ENCODE data around the gene TP53AIP1. TPM values are rescaled to one million over a fixed set of nuclear protein-coding genes. Genes with fewer than 3 reads are reported as not detected.
"Not testable (repeated sequence)": the region's sequence is repeated elsewhere in the genome, so short reads cannot be mapped to it uniquely, and the experiment has no call there.

TP53AIP1 gene
- total and polyA plus RNA-seq, 3 experiments from 2014 or later = not detected

- H3K4me1 ChIP-seq (ENCODE audit: insufficient read depth, low read length); H3K36me3 Mint-ChIP-seq; H3K27me3 ChIP-seq (ENCODE audit: insufficient read depth, low read length, poor library complexity, severe bottlenecking); CTCF ChIA-PET; H3K9me3 ChIP-seq (ENCODE audit: low read length); H3K4me1 Mint-ChIP-seq; H3K4me3 ChIP-seq (ENCODE audit: low read length); DNase-seq; H3K9me3 Mint-ChIP-seq; H3K4me3 Mint-ChIP-seq; H3K36me3 ChIP-seq (ENCODE audit: insufficient read depth, low read length); H3K27ac Mint-ChIP-seq; POLR2A ChIA-PET; H3K27ac ChIP-seq (ENCODE audit: low read depth, low read length): not testable (repeated sequence)
- peaks cover 16 to 39% of the 10 kb centered on the region in 2 donors for H3K27me3 Mint-ChIP-seq
Measured at GRCh38 chr11:128919635-128920034, 23.0 kb downstream of the TP53AIP1 start.

GRCh38 chr11:128919216-128919615 is 23.5 kb downstream of the TP53AIP1 start:
- no peak overlapping the region for H3K4me3 ChIP-seq (ENCODE audit: low read length)
- no peaks in the 10 kb centered on the region for H3K36me3 ChIP-seq (ENCODE audit: insufficient read depth, low read length)
- no peaks in the 10 kb centered on the region for H3K9me3 ChIP-seq (ENCODE audit: low read length)
- H3K27me3 ChIP-seq (ENCODE audit: insufficient read depth, low read length, poor library complexity, severe bottlenecking) = no peaks in the 10 kb centered on the region
- H3K4me1 ChIP-seq (ENCODE audit: insufficient read depth, low read length) = no peaks in the 10 kb centered on the region
- Mint-ChIP-seq H3K27me3 (peaks cover 18 to 39% of the 10 kb centered on the region in 2 donors), H3K4me1 (peaks cover 0 to 3% (median 0%) of the 10 kb centered on the region in 3 donors), H3K9me3 (no peaks in the 10 kb centered on the region), H3K36me3 (peaks cover 0 to 5% (median 3%) of the 10 kb centered on the region in 3 donors), H3K4me3 (no peak overlapping the region), H3K27ac (no peak overlapping the region)
- POLR2A ChIA-PET = no interaction called here
- DNase-seq = no peak
- CTCF ChIA-PET = interaction anchor here (1.2 kb wide), 1 partner anchor 14 kb away, joined by 3 read pairs; no protein-coding TSS in a partner anchor
- H3K27ac ChIP-seq (ENCODE audit: low read depth, low read length) = no peak overlapping the region

GRCh38 chr11:128917144-128917724 is 25.4 kb downstream of the TP53AIP1 start:
- H3K4me1 Mint-ChIP-seq = peaks cover 0 to 3% (median 0%) of the 10 kb centered on the region in 3 donors
- ChIA-PET POLR2A (no interaction called here), CTCF (no interaction called here)
- Histone ChIP-seq H3K4me3 (ENCODE audit: low read length) (no peak overlapping the region), H3K27ac (ENCODE audit: low read depth, low read length) (no peak overlapping the region), H3K4me1 (ENCODE audit: insufficient read depth, low read length) (no peaks in the 10 kb centered on the region), H3K36me3 (ENCODE audit: insufficient read depth, low read length) (no peaks in the 10 kb centered on the region), H3K9me3 (ENCODE audit: low read length) (no peaks in the 10 kb centered on the region), H3K27me3 (ENCODE audit: insufficient read depth, low read length, poor library complexity, severe bottlenecking) (no peaks in the 10 kb centered on the region)
- peak overlapping the region in 1 of 7 donors; percentile 10 for H3K4me3 Mint-ChIP-seq
- H3K27ac Mint-ChIP-seq = no peak overlapping the region
- H3K9me3 Mint-ChIP-seq = no peaks in the 10 kb centered on the region
- peaks cover 0 to 5% (median 3%) of the 10 kb centered on the region in 3 donors for H3K36me3 Mint-ChIP-seq
- peaks cover 24 to 45% of the 10 kb centered on the region in 2 donors for H3K27me3 Mint-ChIP-seq
- no peak for DNase-seq

- H3K4me1 Mint-ChIP-seq = peaks cover 0 to 3% (median 0%) of the 10 kb centered on the region in 3 donors
- peaks cover 0 to under 1% (median 0%) of the 10 kb centered on the region in 5 donors for H3K9me3 Mint-ChIP-seq
- Histone ChIP-seq H3K27ac (ENCODE audit: low read depth, low read length) (no peak overlapping the region), H3K36me3 (ENCODE audit: insufficient read depth, low read length) (no peaks in the 10 kb centered on the region), H3K4me3 (ENCODE audit: low read length) (no peak overlapping the region), H3K9me3 (ENCODE audit: low read length) (no peaks in the 10 kb centered on the region), H3K27me3 (ENCODE audit: insufficient read depth, low read length, poor library complexity, severe bottlenecking) (no peaks in the 10 kb centered on the region), H3K4me1 (ENCODE audit: insufficient read depth, low read length) (no peaks in the 10 kb centered on the region)
- H3K27me3 Mint-ChIP-seq = peaks cover 23 to 48% of the 10 kb centered on the region in 2 donors
- CTCF ChIA-PET = no interaction called here
- peaks cover 0 to 5% (median 3%) of the 10 kb centered on the region in 3 donors for H3K36me3 Mint-ChIP-seq
- H3K27ac Mint-ChIP-seq = peak overlapping the region in 1 of 8 donors; percentile 21
- no peak for DNase-seq
- no peak overlapping the region for H3K4me3 Mint-ChIP-seq
- POLR2A ChIA-PET = no interaction called here
Measured at GRCh38 chr11:128916681-128917080, 26.0 kb downstream of the TP53AIP1 start.

GRCh38 chr11:128916037-128916572 is 26.6 kb downstream of the TP53AIP1 start:
- H3K9me3 Mint-ChIP-seq = peaks cover 0 to 2% (median 0%) of the 10 kb centered on the region in 5 donors
- CTCF ChIA-PET = no interaction called here
- H3K4me1 Mint-ChIP-seq = peaks cover 0 to 3% (median 0%) of the 10 kb centered on the region in 3 donors
- no peak overlapping the region for H3K27ac ChIP-seq (ENCODE audit: low read depth, low read length)
- H3K4me3 ChIP-seq (ENCODE audit: low read length) = no peak overlapping the region
- no peak overlapping the region for H3K27ac Mint-ChIP-seq
- peaks cover 25 to 51% of the 10 kb centered on the region in 2 donors for H3K27me3 Mint-ChIP-seq
- H3K36me3 ChIP-seq (ENCODE audit: insufficient read depth, low read length) = no peaks in the 10 kb centered on the region
- H3K4me1 ChIP-seq (ENCODE audit: insufficient read depth, low read length) = no peaks in the 10 kb centered on the region
- no peak for DNase-seq
- POLR2A ChIA-PET = no interaction called here
- H3K36me3 Mint-ChIP-seq = peaks cover 0 to 5% (median 3%) of the 10 kb centered on the region in 3 donors
- no peak overlapping the region for H3K4me3 Mint-ChIP-seq
- no peaks in the 10 kb centered on the region for H3K27me3 ChIP-seq (ENCODE audit: insufficient read depth, low read length, poor library complexity, severe bottlenecking)
- no peaks in the 10 kb centered on the region for H3K9me3 ChIP-seq (ENCODE audit: low read length)

GRCh38 chr11:128915149-128915521 is 27.5 kb downstream of the TP53AIP1 start:
- H3K9me3 Mint-ChIP-seq = peaks cover 0 to 2% (median 0%) of the 10 kb centered on the region in 5 donors
- H3K27ac Mint-ChIP-seq = no peak overlapping the region
- Histone ChIP-seq H3K9me3 (ENCODE audit: low read length) (no peaks in the 10 kb centered on the region), H3K27ac (ENCODE audit: low read depth, low read length) (no peak overlapping the region), H3K27me3 (ENCODE audit: insufficient read depth, low read length, poor library complexity, severe bottlenecking) (no peaks in the 10 kb centered on the region), H3K4me1 (ENCODE audit: insufficient read depth, low read length) (no peaks in the 10 kb centered on the region), H3K36me3 (ENCODE audit: insufficient read depth, low read length) (no peaks in the 10 kb centered on the region), H3K4me3 (ENCODE audit: low read length) (no peak overlapping the region)
- peaks cover 0 to 3% (median 0%) of the 10 kb centered on the region in 3 donors for H3K4me1 Mint-ChIP-seq
- no peak overlapping the region for H3K4me3 Mint-ChIP-seq
- H3K27me3 Mint-ChIP-seq = peaks cover 21 to 53% of the 10 kb centered on the region in 2 donors
- no peak for DNase-seq
- ChIA-PET POLR2A (no interaction called here), CTCF (no interaction called here)
- H3K36me3 Mint-ChIP-seq = peaks cover 0 to 5% (median 3%) of the 10 kb centered on the region in 3 donors

GRCh38 chr11:128914216-128915148 is 28.2 kb downstream of the TP53AIP1 start:
- H3K9me3 Mint-ChIP-seq = peaks cover 0 to 2% (median 0%) of the 10 kb centered on the region in 5 donors
- peaks cover 0 to 5% (median 3%) of the 10 kb centered on the region in 3 donors for H3K36me3 Mint-ChIP-seq
- no peak overlapping the region for H3K27ac Mint-ChIP-seq
- Histone ChIP-seq H3K4me3 (ENCODE audit: low read length) (no peak overlapping the region), H3K27me3 (ENCODE audit: insufficient read depth, low read length, poor library complexity, severe bottlenecking) (peaks cover 1% of the 10 kb centered on the region), H3K36me3 (ENCODE audit: insufficient read depth, low read length) (no peaks in the 10 kb centered on the region), H3K27ac (ENCODE audit: low read depth, low read length) (no peak overlapping the region), H3K9me3 (ENCODE audit: low read length) (no peaks in the 10 kb centered on the region), H3K4me1 (ENCODE audit: insufficient read depth, low read length) (no peaks in the 10 kb centered on the region)
- no peak overlapping the region for H3K4me3 Mint-ChIP-seq
- no peak for DNase-seq
- ChIA-PET CTCF (no interaction called here), POLR2A (no interaction called here)
- peaks cover 0 to 3% (median 0%) of the 10 kb centered on the region in 3 donors for H3K4me1 Mint-ChIP-seq
- peaks cover 25 to 60% of the 10 kb centered on the region in 2 donors for H3K27me3 Mint-ChIP-seq

- peaks cover 0 to 3% (median 0%) of the 10 kb centered on the region in 3 donors for H3K4me1 Mint-ChIP-seq
- peaks cover 0 to 2% (median 0%) of the 10 kb centered on the region in 5 donors for H3K9me3 Mint-ChIP-seq
- Histone ChIP-seq H3K27ac (ENCODE audit: low read depth, low read length) (no peak overlapping the region), H3K36me3 (ENCODE audit: insufficient read depth, low read length) (no peaks in the 10 kb centered on the region), H3K27me3 (ENCODE audit: insufficient read depth, low read length, poor library complexity, severe bottlenecking) (peaks cover 8% of the 10 kb centered on the region), H3K4me1 (ENCODE audit: insufficient read depth, low read length) (no peaks in the 10 kb centered on the region), H3K9me3 (ENCODE audit: low read length) (no peaks in the 10 kb centered on the region), H3K4me3 (ENCODE audit: low read length) (no peak overlapping the region)
- peaks cover 27 to 62% of the 10 kb centered on the region in 2 donors for H3K27me3 Mint-ChIP-seq
- no peak overlapping the region for H3K27ac Mint-ChIP-seq
- no peak overlapping the region for H3K4me3 Mint-ChIP-seq
- ChIA-PET POLR2A (no interaction called here), CTCF (no interaction called here)
- no peak for DNase-seq
- H3K36me3 Mint-ChIP-seq = peaks cover 0 to 5% (median 3%) of the 10 kb centered on the region in 3 donors
Measured at GRCh38 chr11:128913806-128914205, 28.9 kb downstream of the TP53AIP1 start.
